Renal pelvis (tissue), 4 donors: ENCODE data around the gene LIF. TPM values are rescaled to one million over a fixed set of nuclear protein-coding genes. Genes with fewer than 3 reads are reported as not detected.
"Not testable (repeated sequence)": the region's sequence is repeated elsewhere in the genome, so short reads cannot be mapped to it uniquely, and the experiment has no call there.

Source experiments
- DNase-seq: peaks from one replicate; pipeline ENCODE4 v3.0.0-alpha.2; 2013
- polyA plus RNA-seq, 3 donors: library from polyadenylated mRNA; unstranded; fragments of 120-200 nt; gene quantifications; one replicate each; pipeline ENCODE4 v1.2.1, GENCODE V29; 2013; ENCODE audit not compliant: insufficient read length in 3 of 3

Gene LIF
- polyA plus RNA-seq, 3 donors = 2.2 to 3.4 (median 3.0) TPM

DNA sequence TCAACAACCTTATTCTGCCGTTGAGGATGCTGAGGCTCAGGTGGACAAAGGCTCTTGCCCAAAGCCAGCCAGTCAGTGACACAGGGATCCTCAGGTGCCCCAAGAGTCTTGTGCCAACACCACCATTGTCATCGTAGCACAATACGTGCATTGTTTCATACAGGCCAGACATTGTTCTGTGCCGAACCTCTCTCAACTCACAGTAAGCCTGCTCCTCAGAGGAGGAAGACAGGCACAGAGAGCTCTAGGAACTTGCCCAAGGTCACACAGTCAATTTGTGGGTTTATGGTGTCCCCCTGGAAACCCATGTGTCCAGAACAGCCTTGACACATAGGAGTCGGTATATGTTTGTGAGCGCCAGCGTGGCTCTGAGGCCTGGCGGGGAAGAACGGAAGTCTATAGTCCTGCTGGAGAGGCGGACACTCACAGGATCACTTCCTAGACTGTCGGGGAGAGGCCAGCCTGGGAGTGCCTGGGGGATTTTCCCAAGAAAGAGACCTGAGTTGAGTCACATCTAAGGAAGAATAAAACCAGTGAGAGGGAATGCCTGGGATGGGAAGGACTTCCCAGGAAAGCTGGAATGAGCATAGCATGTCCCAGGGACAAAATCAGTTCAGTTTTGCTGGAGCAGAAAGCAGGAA lies 20.2 kb downstream of the LIF start:
- DNase-seq = no peak

DNA sequence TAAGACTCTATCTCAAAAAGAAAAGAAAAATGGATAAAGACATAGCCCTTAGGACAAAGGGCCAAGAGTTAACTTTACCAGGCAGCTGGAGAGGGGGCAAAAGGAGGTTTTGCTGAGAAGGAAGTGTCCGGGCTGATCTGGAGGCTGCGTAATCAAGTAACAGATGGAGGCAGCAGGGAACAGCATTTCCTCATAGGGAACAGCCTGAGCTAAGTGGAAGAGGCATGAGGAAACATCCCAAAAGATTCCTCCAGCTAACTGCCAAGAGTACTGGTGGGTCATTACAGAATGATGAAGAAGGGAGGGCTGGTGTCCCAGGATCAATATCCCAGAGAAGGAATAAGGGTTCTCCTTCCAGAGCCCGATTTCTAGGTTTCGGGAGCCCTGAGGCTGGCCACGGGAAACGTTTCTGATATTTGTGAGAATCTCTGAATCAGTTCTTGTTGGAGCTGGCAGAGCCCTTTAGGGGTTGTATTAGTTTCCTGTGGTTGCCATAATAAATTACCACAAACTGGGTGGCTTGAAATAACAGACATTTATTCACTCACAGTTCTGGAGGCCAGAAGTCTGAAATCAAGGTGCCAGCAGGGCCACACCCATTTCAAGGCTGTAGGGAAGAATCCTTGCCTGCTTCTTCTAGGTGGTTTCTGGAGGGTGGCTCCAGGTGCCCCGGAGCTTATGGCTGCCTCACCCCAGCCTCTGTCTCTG lies 21.2 kb downstream of the LIF start:
- DNase-seq = no peak

DNA sequence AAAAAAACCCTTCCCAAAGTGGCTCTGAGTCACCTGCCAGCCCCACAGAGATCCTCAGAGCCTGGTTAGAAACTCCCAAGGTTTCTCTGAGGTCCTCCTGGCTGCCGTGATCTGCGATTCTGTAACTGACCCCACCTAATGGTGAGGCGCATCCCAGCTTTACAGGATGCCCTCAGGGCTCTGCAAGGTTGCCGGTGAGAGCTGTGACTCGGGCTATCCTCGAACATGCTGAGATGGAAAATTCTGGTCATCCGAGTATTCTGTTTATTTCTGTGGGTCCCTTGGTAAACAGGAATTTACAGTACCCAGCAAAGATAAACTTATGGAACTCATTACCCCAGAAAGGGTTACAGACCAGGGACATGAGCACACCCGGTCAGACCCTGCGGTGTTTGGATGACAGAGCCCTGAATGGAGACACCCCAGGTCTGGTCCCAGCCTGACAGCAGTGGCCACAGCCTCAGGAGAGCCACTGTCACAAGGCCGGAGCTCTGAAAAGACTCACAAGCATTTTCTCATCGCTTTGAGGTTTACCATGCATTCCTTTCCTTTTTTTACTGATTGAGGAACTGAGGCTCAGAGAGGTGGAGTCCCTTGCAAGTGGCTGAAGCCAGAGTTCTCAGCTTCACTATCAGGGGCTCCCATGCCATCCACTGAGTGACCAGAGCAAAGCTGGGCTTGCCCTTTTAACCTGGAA lies 22.2 kb downstream of the LIF start:
- DNase-seq = no peak

DNA sequence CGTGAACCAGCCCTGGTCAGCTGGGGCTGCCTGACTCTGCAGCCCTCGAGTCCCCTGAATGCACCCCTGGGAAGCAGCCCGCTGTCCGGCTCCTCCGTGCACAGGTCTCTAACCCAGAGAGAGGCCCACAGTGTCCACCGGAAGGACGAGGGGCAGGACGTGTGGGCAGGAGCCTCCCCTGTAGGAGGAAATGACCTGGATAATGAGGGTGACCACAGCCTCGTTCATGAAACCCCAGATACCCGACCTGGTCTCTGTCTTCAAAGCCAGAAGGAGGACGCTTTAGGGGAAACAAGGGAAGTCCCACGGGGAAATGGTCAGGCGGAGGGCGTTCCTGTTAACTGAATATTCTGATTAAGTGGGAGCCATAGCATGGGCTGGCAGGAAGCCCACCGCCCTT lies 23.3 kb downstream of the LIF start:
- no peak for DNase-seq

DNA sequence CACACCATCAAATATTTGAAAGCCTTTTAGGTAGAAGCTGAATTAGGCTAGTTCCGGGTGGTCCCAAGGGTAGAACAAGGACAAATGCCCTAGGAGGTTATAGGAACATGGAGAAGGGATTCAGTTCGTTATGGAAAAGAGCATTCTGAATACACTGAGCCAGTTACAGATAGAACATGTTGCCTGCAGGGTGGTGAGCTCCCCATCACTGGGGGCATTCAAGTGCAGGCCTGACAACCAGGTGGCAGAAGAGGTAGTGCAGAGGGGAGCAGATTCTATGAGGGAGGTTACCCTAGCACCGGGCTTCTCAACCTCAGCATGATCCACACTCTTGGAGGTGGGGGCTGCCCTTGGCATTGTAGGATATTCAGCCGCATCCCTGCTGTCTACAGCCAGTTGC lies 24.2 kb downstream of the LIF start:
- no peak for DNase-seq

DNA sequence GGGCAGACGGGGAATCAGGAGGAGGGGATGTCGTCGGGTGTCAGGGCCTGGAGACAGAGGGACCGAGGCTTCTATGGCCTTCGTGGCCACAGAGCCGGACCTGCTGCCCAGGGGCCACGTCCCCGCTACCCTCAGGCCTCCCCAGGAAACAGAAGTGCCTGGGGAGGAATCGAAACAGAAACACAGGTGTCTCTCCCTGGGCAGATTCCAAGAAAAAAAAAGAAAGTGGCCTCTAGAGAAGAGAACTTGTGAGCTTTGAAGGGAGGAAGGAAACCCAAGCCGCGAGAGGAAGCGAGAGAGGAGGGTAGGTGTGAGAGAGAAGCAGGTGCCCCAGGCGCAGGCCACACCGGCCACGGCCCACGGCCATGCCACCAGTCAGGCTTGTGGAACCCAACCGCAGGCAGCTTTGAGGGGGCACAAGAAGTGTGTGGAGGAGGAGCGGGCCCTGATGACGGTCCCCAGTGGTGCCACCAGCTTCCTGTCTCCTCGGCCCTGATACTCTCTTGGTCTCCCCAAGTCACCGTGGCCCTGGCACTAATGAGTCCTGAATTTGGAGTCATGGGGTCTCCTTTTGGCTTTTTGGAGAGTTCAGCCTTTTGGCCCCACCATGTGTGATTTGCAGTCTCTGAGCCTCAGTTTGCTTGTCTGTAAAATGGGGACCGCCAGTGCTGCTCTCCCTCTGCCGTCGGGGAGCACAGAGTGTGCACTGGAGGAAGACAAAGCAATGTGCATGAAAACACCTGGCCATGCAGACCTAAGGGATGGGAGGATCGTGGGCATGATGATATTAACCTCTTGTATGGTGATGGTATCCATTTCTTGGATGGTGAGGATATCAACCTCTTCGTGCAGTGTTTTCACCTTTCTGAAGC lies 25.2 kb downstream of the LIF start:
- no peak for DNase-seq

DNA sequence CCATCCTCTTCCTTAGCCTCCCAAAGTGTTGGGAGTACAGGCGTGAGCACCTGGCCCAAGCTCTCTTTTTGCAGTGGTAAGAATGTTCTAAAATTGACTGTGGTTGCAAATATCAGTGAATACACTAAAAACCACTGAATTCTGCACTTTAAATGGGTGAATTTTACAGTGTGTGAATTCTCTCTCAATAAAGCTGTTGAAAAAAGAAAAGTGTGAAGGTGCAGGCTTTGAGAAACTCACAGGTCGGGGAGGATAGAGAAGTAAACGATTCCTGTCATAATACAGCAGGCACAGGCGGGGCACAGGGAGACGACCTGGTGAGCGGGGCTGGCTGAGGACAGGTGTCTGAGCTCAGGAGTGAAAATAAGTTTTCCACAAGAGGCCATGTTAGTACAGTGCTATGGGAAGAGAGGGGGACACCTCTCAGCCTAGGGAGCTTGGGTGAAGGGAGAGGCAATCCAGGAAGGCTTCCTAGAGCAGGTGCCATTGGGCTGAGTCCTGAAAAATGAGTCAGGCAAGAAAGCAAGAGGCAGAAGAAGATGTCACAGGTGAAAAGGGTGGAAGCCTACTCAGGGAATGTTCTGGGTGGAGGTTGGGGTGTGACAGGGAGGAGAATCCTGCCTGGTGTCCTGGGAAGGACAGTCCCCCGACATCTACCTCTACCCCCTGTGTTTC lies 26.1 kb downstream of the LIF start:
- no peak for DNase-seq

DNA sequence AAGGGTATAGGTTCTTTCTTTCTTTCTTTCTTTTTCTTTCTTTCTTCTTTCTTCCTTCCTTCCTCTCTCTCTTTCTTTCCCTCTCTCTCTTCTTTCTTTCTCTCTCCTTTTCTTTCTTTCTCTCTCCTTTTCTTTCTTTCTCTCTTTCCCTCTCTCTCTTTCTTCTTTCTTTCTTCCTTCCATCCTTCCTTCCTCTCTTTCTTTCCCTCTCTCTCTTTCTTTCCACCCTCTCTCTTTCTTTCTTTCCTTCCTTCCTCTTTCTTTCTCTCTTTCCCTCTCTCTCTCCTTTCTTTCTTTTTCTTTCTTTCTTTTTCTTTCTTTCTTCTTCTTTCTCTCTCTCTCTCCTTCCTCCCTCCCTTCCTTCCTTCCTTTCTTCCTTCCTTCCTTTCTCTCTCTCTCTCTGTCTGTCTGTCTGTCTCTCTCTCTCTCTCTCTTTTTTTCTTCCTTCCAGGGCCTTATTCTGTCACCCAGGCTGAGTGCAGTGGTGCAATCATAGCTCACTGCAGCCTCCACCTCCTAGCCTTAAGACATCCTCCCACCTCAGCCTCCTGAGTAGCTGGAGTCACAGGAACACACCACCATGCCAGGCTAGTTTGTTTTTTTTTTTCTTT lies 26.8 kb downstream of the LIF start:
- no peak for DNase-seq

DNA sequence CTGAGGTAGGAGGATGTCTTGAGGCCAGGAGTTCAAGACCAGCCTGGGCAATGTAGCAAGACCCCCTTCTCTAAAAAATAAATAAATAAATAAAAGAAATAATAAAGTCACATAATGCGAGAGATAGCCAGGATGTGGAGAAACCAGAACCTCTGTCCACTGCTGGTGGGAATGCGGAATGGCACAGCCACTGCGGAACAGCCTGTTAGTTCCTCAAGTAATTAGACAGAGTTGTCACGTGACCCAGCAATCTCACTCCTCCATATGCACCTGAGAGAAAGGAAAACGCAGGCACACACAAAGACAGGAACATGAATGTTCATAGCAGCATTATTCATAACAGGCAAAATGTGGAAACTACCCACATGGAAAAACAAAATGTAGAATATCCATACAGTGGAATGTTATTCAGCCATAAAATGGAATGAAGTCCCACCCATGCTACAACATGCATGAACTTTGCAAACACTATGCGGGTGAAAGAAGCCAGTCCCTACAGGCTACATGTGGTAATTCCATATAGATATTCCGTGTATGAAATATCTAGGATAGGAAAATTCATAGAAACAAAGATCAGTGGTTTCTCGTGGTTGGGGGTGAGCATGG lies 27.4 kb downstream of the LIF start:
- DNase-seq = no peak

DNA sequence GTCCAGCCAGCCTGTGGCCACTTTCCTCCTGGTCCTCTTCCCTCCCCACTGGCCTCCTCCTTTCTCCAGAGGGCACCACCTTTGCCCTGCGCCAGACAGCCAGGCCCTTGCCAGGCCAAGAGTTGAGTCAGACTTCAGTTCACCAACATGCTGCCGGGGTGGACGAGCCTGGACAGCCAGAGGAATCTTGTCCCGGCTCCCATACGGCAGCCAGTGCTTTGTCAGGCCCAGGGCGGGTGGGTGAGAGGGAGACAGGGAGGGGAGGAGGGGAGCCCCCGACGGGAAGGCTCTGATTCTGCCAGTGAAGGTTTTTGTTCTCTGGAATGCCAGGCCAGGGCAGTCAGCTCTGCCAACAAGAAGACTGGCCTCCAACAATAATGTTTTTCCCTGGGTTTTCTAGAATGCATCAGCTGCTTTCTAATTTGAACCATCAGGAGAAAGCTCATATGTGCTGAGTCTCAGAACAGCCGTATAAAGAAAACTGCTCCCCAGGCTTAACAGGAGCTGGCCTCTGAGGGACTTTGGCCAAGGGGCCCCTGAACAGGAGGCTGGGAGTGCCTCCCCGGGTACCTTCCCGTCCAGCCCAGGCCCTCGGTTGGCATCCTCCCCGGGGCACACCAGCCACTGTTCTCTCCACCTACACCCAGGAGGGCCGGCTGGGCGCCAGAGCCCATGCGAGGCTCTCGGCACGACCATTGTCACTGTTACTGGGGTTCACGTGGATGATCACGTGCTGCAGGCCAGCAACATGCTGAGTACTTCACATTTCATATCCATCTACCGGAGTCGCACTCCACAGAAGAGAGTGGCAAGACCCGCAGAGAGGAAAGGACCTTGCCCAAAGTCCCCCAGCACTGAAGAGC lies 28.6 kb downstream of the LIF start:
- no peak for DNase-seq

DNA sequence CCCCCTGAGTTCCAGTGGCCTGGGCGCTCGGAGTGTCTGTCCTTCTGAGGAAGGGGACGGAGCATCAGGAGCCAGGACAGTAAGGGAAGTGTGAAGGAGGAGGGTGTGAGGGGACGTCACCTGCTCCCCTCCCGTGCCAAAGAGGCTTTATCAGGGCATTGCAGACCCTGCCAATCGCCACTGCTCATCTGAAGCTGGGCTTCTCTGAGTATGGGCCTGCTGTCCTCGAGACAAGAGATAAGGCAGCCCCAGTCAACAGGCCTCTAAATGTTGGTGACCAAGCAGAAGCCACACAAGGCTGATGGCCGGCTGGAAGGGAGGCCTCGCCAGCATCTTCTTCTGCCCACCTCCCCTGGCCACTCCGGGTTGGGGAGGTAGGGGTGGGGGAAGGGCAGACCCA lies 29.8 kb downstream of the LIF start:
- DNase-seq = no peak

DNA sequence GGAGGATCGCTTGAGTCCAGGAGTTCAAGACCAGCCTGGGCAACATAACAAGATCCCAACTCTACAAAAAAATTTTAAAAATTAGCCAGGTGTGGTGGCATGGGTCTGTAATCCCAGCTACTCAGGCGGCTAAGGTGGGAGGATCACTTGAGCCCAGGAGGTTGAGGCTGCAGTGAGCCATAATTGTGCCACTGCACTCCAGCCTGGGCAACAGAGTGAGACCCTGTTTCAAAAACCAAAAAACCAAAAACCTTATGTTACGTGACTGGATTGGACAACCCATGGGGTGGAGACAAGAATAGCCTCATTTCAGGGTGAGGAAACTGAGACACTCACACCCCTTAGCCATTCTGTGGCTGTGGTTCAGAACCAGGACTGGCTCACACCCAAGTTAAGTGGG lies 30.3 kb downstream of the LIF start:
- DNase-seq = not testable (repeated sequence)

DNA sequence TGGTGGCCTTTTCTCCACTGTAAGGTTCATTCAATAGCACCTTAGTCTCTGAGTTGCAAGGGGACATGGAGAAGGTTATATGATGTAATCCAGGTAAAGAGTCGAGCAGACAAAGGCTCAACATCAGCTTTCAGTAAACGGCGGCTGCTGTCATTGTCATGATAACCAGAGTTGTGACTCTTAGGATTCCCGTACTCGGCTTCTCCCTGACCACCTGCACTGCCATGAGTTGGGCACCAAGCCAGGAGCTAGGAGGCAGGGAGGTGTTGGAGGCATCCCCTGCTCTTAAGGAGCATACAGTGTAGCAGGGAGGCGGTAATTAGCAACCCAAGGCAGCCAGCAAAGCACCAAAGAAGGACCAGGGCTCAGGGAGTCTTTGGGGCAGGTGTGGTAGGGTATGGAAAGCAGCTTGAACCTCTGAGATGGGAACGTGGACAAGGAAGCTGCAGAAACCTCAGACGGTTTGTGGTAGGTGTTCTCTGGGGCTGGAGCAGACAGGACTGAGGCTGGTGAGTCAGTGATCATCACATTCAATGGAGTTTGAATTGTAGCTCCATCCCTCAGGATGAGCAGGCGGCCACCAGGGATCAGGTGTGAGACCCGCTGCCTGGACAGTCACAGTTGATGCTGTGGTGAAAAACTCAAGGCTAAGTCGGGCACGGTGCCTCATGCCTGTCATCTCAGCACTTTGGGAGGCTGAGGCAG lies 31.7 kb downstream of the LIF start:
- no peak for DNase-seq

DNA sequence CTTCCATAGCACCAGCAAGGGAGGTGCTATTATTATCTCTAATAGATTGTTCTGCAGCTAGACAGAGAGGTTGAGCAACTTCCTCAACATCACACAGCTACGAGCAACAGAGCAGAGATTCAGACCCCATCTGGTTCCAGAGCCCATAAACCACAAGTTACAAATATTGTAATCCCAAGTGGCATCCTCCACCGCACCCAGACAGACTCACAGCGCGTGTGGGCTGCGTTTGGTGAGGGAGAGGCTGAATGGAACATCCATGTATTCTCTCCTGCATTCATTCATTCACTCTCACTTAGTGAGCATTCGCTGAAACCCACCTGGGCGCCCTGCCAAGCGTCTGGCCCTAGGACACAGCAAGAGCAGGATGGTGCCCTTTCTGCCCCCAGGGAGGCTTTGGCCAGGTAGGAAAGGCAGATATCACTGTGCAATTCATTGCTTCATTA lies 33.5 kb downstream of the LIF start:
- no peak for DNase-seq

DNA sequence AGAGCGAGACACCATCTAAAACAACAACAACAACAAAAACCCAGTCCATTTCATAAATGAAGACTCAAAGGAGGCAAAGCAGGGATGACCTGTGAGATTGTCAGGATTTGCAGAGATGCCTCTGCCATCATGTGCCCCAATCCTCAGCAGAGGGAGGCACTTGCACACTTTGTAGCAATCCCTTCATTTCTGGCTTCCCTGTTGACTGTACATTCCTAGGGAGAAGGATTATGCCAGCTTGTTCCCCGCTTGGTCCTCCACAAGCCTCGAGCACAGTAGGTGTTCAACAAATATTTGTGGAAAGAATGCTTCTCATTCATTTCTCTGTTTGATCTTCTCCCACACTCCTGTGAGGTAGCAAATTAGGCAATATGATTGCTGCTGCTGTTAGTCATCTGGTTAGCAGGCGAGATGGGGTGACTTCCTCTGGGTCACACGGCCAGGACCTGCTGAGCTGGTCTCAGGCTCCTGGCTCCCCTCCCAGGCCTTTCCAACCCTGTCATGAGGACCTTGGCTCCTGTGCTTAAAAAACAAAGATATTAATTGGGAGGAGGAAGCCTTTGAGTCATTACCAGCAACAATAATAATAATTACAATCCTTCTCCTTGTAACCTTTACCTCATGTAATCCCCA lies 34.1 kb downstream of the LIF start:
- no peak for DNase-seq

DNA sequence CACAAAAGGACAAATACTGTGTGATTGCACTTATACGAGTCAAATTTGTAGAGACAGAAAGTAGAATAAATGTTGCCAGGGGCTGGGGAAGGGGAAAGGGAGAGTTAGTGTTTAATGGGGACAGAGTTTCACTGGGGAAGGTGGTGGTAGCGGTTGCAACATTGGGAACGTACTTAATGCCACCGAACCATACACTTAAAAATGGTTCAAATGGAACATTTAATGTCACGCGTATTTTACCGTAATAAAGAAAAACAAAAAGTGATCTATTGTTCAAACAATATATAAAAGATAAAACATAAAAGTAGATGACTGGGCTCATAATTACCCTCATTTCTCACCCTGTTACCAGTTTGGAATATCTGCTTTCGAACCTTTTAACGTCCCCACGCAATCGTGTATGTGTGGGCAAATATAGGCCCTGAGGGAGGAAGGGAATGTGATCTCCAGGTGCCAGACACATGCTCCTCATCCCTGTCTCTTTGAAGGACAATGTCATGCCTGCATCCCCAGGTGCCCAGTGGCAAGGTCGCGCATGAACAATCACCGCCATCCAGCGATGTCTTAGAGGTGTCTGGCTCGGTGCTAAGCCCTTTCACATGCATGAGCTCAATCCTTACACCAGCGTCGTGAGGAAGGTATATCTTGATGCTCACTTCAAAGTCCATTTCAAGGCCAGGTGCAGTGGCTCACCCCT lies 35.3 kb downstream of the LIF start:
- DNase-seq = no peak

DNA sequence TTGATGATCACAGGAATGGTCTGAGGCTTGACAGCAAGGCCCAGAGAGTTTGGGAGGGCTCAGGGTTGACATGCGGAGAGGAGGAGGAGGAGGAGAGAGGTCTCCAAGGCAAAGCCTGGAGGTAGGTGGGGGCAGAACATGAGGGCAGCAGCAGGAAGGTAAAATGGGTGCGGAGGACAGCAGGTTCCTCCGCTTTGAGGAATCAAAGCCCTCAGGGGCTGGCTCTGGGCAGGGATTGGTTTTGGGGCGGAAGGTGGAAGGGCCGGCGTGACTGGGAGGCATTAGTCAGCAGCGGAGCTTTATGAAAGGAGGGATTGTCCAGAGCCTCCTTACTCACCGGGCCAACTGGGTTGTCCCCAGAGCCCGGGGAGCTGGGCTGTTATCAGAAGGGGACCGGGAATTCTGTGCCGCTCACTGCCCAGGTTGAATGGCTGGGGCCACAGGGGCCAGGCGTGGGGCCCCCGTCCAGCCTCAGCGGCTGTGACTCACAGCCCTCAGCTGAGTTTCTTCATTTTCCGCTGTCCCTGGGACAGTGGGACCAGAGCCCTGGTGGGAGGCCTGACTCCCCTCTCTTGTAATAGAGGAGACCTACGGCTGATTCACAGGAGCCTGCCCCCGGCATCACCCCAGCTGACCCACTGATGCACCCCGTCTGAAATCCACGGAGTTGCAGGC lies 36.2 kb downstream of the LIF start:
- no peak for DNase-seq
